Hepatocyte (in vitro differentiated cells): ENCODE results near the gene SPO11. TPM values are rescaled to one million over a fixed set of nuclear protein-coding genes. Genes with fewer than 3 reads are reported as not detected.

Experiments
- DNase-seq: peaks from one replicate; pipeline ENCODE4 v3.0.0-alpha.2; 2016; ENCODE audit warnings: low spot score
- H2AFZ ChIP-seq: fragments of 200-600 bp; sonication (generic); 2 replicates; pipeline ENCODE4 v1.6.0; 2016; ENCODE audit warnings: antibody characterized with exemption, mild to moderate bottlenecking
- H3K27ac ChIP-seq: fragments of 200-600 bp; sonication (generic); 2 replicates; pipeline ENCODE4 v1.5.1; 2016; ENCODE audit warnings: mild to moderate bottlenecking
- H3K27me3 ChIP-seq: fragments of 200-600 bp; sonication (generic); 2 replicates; pipeline ENCODE4 v1.6.1; 2016
- H3K36me3 ChIP-seq: fragments of 200-600 bp; sonication (generic); replicated peaks from 2 replicates; pipeline ENCODE4 v1.5.1; 2016; ENCODE audit warnings: low read depth; ENCODE audit not compliant: insufficient read depth
- H3K4me1 ChIP-seq: fragments of 200-600 bp; sonication (generic); 2 replicates; pipeline ENCODE4 v1.5.1; 2016; ENCODE audit warnings: mild to moderate bottlenecking, moderate library complexity; ENCODE audit not compliant: insufficient read depth
- H3K4me2 ChIP-seq: fragments of 200-600 bp; sonication (generic); 2 replicates; pipeline ENCODE4 v1.6.0; 2016
- H3K4me3 ChIP-seq: fragments of 200-600 bp; sonication (generic); 2 replicates; pipeline ENCODE4 v1.5.1; 2016; ENCODE audit warnings: mild to moderate bottlenecking
- H3K79me2 ChIP-seq: fragments of 200-600 bp; sonication (generic); 2 replicates; pipeline ENCODE4 v1.6.0; 2017; ENCODE audit warnings: mild to moderate bottlenecking
- H3K9me2 ChIP-seq: fragments of 200-600 bp; sonication (generic); replicated peaks from 2 replicates; pipeline ENCODE4 v1.6.0; 2017; ENCODE audit warnings: mild to moderate bottlenecking; ENCODE audit not compliant: insufficient read depth
- H3K9me3 ChIP-seq: fragments of 200-600 bp; sonication (generic); 2 replicates; pipeline ENCODE4 v1.5.1; 2016; ENCODE audit warnings: low read depth, mild to moderate bottlenecking
- H4K20me1 ChIP-seq: fragments of 200-600 bp; sonication (generic); 2 replicates; pipeline ENCODE4 v1.6.0; 2016; ENCODE audit warnings: mild to moderate bottlenecking; ENCODE audit not compliant: insufficient read depth, poor library complexity, severe bottlenecking
- CTCF ChIP-seq: fragments of 200-600 bp; sonication (generic); IDR thresholded peaks from 2 replicates; pipeline ENCODE4 v1.5.1; 2016; ENCODE audit warnings: antibody characterized with exemption, mild to moderate bottlenecking; ENCODE audit not compliant: poor library complexity
- EZH2 ChIP-seq: fragments of 200-600 bp; sonication (generic); IDR thresholded peaks from 2 replicates; pipeline ENCODE4 v1.6.1; 2016; ENCODE audit warnings: antibody characterized with exemption, mild to moderate bottlenecking, borderline replicate concordance
- EZH2phosphoT487 ChIP-seq: fragments of 200-600 bp; sonication (generic); IDR thresholded peaks from one replicate; pipeline ENCODE4 v1.6.1; 2018; ENCODE audit warnings: antibody characterized with exemption, mild to moderate bottlenecking, low read depth, moderate library complexity; ENCODE audit not compliant: unreplicated experiment, severe bottlenecking
- WGBS: methylation state at CpG from one replicate; pipeline ENCODE4 v1.1.6; 2016; ENCODE audit warnings: low lambda C conversion rate; ENCODE audit errors: missing lambda C conversion rate; 5-methylcytosine and 5-hydroxymethylcytosine counted together
- polyA plus RNA-seq: library from polyadenylated mRNA; unstranded; fragments of >200 nt; fragmentation: Nextera tagmentation; extraction: Ambion mirVana; gene quantifications from 2 replicates; pipeline ENCODE4 v1.2.1, GENCODE V29; 2016
- total RNA-seq: library from RNA; depleted of rRNA; stranded (reverse); fragments of >200 nt; gene quantifications from 2 replicates; pipeline ENCODE4 v1.2.3, GENCODE V29; 2014

Gene SPO11
- total and polyA plus RNA-seq, 2 experiments from 2014 or later, result not detected

- peaks cover 3% of the 10 kb centered on the region for H3K4me1 ChIP-seq
- H3K9me3 ChIP-seq, result no peaks in the 10 kb centered on the region
- no peaks in the 10 kb centered on the region for H3K9me2 ChIP-seq
- H3K36me3 ChIP-seq, result no peaks in the 10 kb centered on the region
- no peak for TF ChIP-seq EZH2phosphoT487
- no peak for TF ChIP-seq EZH2
- TF ChIP-seq CTCF, result no peak
- H3K4me3 ChIP-seq, result no peak overlapping the region
- DNase-seq, result no peak
- no peaks in the 10 kb centered on the region for H4K20me1 ChIP-seq
- H3K27ac ChIP-seq, result no peak overlapping the region
- WGBS, result 95% methylated on average over 8 of the region's 8 CpGs
- H3K4me2 ChIP-seq, result no peak overlapping the region
- H2AFZ ChIP-seq, result no peak overlapping the region
- H3K79me2 ChIP-seq, result no peaks in the 10 kb centered on the region
- no peaks in the 10 kb centered on the region for H3K27me3 ChIP-seq
Measured at GRCh38 chr20:57384486-57384885, 54.9 kb downstream of the SPO11 start.

GRCh38 chr20:57384953-57385761 is 55.6 kb downstream of the SPO11 start:
- Histone ChIP-seq H3K27ac (no peak overlapping the region), H2AFZ (no peak overlapping the region)
- 96% methylated on average over 29 of the region's 29 CpGs for WGBS

GRCh38 chr20:57385940-57386339 is 56.3 kb downstream of the SPO11 start:
- DNase-seq, result no peak
- H3K27me3 ChIP-seq, result no peaks in the 10 kb centered on the region
- no peaks in the 10 kb centered on the region for H3K9me3 ChIP-seq
- H3K4me2 ChIP-seq, result no peak overlapping the region
- H2AFZ ChIP-seq, result no peak overlapping the region
- no peaks in the 10 kb centered on the region for H3K36me3 ChIP-seq
- H3K4me1 ChIP-seq, result peaks cover 10% of the 10 kb centered on the region
- no peak overlapping the region for H3K27ac ChIP-seq
- 93% methylated on average over 6 of the region's 6 CpGs for WGBS
- no peaks in the 10 kb centered on the region for H3K9me2 ChIP-seq
- H3K79me2 ChIP-seq, result no peaks in the 10 kb centered on the region
- TF ChIP-seq CTCF (no peak), EZH2 (no peak), EZH2phosphoT487 (no peak)
- H4K20me1 ChIP-seq, result no peaks in the 10 kb centered on the region
- no peak overlapping the region for H3K4me3 ChIP-seq

More at GRCh38 chr20:57384953-57385761, 55.6 kb downstream of the SPO11 start:
- Histone ChIP-seq H3K9me3 (no peaks in the 10 kb centered on the region), H3K4me2 (no peak overlapping the region), H4K20me1 (no peaks in the 10 kb centered on the region), H3K36me3 (no peaks in the 10 kb centered on the region), H3K4me1 (peaks cover 10% of the 10 kb centered on the region), H3K9me2 (no peaks in the 10 kb centered on the region), H3K4me3 (no peak overlapping the region), H3K79me2 (no peaks in the 10 kb centered on the region), H3K27me3 (no peaks in the 10 kb centered on the region)
- DNase-seq, result no peak
- TF ChIP-seq CTCF (no peak), EZH2 (no peak), EZH2phosphoT487 (no peak)
